Hepatocyte (in vitro differentiated cells): Measurements from ENCODE around the gene ANKRD33.

ENCODE experiments used
- EZH2 ChIP-seq: fragments of 200-600 bp; sonication (generic); IDR thresholded peaks from 2 replicates; pipeline ENCODE4 v1.6.1; 2016; ENCODE audit warnings: antibody characterized with exemption, mild to moderate bottlenecking, borderline replicate concordance
- EZH2phosphoT487 ChIP-seq: fragments of 200-600 bp; sonication (generic); IDR thresholded peaks from one replicate; pipeline ENCODE4 v1.6.1; 2018; ENCODE audit warnings: antibody characterized with exemption, mild to moderate bottlenecking, low read depth, moderate library complexity; ENCODE audit not compliant: unreplicated experiment, severe bottlenecking
- TF ChIP-seq, protein P1 (sequence below): fragments of 200-600 bp; sonication (generic); IDR thresholded peaks from 2 replicates; pipeline ENCODE4 v1.5.1; 2016; ENCODE audit warnings: antibody characterized with exemption, mild to moderate bottlenecking; ENCODE audit not compliant: poor library complexity

DNA sequence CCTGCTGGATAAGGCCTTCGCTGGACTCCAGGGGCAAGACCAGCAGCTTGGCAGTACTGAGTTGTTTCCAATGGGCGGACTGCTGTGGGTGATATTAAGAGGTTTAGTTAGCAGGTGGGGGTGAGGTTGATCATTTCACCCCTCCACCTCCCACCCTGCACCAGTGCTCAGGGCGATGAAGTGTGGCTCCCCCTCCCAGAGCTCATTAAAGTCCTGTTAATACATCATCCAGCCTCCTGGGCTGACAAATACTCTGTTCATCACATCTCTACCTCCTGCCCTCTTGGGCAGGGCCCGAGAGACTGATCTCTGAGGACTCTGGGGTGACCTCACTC, 37.0 kb upstream of the ANKRD33 start:
- TF ChIP-seq, protein P1, sequence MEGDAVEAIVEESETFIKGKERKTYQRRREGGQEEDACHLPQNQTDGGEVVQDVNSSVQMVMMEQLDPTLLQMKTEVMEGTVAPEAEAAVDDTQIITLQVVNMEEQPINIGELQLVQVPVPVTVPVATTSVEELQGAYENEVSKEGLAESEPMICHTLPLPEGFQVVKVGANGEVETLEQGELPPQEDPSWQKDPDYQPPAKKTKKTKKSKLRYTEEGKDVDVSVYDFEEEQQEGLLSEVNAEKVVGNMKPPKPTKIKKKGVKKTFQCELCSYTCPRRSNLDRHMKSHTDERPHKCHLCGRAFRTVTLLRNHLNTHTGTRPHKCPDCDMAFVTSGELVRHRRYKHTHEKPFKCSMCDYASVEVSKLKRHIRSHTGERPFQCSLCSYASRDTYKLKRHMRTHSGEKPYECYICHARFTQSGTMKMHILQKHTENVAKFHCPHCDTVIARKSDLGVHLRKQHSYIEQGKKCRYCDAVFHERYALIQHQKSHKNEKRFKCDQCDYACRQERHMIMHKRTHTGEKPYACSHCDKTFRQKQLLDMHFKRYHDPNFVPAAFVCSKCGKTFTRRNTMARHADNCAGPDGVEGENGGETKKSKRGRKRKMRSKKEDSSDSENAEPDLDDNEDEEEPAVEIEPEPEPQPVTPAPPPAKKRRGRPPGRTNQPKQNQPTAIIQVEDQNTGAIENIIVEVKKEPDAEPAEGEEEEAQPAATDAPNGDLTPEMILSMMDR: no peak
- TF ChIP-seq EZH2 (no peak), EZH2phosphoT487 (no peak)
